ENCODE data around the gene ARCN1.

The ARCN1 gene

DNA sequence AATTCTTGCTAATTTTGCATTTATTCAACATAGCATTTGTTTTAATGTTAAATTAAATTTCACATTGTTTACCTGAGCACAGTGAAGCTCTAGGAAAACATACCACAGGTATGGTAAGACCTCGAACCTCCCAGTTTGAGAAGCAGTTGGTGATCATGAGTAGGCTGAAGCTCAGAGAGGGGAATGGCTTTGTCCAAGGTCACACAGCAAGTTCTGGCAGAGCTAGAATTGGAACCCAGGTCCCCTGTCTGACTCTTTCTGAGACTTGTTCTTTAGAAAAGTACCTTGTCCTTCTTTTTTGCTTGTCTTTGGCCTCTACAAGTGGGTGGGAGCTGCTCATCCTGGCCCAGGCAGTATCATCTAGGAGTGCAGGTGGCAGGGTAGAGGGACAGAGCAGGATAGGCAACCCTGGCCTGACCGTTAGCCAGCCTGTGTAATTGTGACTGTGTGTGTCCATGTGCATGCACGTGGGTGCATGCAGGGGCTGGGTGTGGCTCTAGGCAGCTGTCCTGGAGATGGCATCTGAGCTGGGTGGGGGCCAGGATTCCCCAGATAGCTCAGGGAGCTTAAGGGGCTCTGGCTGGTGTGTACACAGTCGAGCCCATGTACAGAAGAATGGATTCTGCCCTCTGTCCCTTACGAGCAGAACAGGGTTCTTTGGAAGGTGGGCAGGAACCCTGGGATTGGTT lies 56.8 kb downstream of the ARCN1 start:
- DNase-seq (ENCODE audit: insufficient read length, low spot score) = no peak
- no peak for FAIRE-seq
- TF ChIP-seq CTCF (IDR thresholded peaks at IDR 0.05; ENCODE audit: insufficient read depth, missing control alignments) = no peak

GRCh38 chr11:118629761-118630661 lies 57.8 kb downstream of the ARCN1 start:
- no peak for TF ChIP-seq CTCF (IDR thresholded peaks at IDR 0.05; ENCODE audit: insufficient read depth, missing control alignments)
- FAIRE-seq (no peak), DNase-seq (ENCODE audit: insufficient read length, low spot score) (no peak)

GRCh38 chr11:118631142-118631909 lies 59.1 kb downstream of the ARCN1 start:
- DNase-seq (ENCODE audit: insufficient read length, low spot score) = no peak
- TF ChIP-seq CTCF (IDR thresholded peaks at IDR 0.05; ENCODE audit: insufficient read depth, missing control alignments) = no peak

GRCh38 chr11:118632577-118633318 lies 60.5 kb downstream of the ARCN1 start:
- FAIRE-seq = no peak
- TF ChIP-seq CTCF (IDR thresholded peaks at IDR 0.05; ENCODE audit: insufficient read depth, missing control alignments) = no peak
- DNase-seq (ENCODE audit: insufficient read length, low spot score) = no peak

More at GRCh38 chr11:118631142-118631909, 59.1 kb downstream of the ARCN1 start:
- FAIRE-seq = no peak

- FAIRE-seq (no peak), DNase-seq (ENCODE audit: insufficient read length, low spot score) (no peak)
- TF ChIP-seq CTCF (IDR thresholded peaks at IDR 0.05; ENCODE audit: insufficient read depth, missing control alignments) = no peak
Measured at GRCh38 chr11:118633319-118633690, 61.1 kb downstream of the ARCN1 start.

- TF ChIP-seq CTCF (IDR thresholded peaks at IDR 0.05; ENCODE audit: insufficient read depth, missing control alignments) = no peak
- FAIRE-seq (no peak), DNase-seq (ENCODE audit: insufficient read length, low spot score) (no peak)
Measured at GRCh38 chr11:118633979-118634378, 61.8 kb downstream of the ARCN1 start.

All from D721Med (cell line).